GM19438 (cell line): ENCODE data around the gene PIP4K2C.
"Not testable (repeated sequence)": the region's sequence is repeated elsewhere in the genome, so short reads cannot be mapped to it uniquely, and the experiment has no call there.

Experiments
- ATAC-seq: cut with Tn5 transposase; IDR thresholded peaks from one replicate; pipeline ENCODE4 v1.9.1; 2021; ENCODE audit warnings: low read depth; ENCODE audit not compliant: unreplicated experiment

PIP4K2C gene

DNA sequence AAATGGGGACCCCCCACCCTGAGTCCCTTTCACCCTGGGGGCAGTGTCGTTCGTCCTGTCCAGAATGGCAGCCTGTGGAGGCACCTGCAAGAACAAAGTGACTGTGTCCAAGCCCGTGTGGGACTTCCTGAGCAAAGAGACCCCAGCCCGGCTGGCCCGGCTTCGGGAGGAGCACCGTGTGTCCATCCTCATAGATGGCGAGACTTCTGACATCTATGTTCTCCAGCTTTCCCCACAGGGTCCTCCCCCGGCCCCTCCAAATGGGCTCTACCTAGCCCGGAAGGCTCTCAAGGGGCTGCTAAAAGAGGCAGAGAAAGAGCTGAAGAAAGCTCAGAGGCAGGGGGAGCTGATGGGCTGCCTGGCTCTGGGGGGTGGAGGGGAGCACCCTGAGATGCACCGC lies 15.8 kb downstream of the PIP4K2C start:
- ATAC-seq: no peak

DNA sequence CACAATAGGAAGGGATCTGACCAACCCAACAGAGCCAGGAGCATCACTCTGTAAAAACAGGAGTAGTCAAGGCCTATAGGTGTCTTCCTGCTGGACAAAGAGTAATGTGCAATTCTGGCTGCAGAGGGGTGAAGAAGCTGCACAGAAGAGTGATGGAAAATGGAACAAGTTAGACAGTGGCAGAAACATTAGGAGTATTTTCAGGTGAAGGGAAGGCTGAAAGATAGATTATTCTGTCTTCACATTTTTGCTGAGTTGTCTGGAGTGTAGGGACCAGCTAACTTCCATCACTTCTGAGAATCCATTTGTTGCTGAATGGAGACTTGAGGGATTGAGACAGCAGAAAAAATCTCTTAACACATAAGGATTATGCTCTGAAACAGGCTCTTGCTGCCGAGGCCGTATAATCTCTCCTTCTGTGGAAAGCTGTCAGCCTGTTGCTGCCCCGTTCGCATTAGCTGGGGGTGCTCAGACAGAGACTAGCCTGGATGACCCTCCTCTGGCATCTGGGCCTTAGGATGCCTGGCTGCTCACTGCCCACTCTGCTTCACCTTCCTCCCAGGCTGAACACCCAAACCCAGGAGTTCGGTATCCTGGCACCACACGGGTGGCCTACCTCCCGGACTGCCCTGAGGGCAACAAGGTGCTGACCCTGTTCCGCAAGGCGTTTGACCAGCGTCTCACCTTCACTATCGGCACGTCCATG lies 17.1 kb downstream of the PIP4K2C start:
- no peak for ATAC-seq

DNA sequence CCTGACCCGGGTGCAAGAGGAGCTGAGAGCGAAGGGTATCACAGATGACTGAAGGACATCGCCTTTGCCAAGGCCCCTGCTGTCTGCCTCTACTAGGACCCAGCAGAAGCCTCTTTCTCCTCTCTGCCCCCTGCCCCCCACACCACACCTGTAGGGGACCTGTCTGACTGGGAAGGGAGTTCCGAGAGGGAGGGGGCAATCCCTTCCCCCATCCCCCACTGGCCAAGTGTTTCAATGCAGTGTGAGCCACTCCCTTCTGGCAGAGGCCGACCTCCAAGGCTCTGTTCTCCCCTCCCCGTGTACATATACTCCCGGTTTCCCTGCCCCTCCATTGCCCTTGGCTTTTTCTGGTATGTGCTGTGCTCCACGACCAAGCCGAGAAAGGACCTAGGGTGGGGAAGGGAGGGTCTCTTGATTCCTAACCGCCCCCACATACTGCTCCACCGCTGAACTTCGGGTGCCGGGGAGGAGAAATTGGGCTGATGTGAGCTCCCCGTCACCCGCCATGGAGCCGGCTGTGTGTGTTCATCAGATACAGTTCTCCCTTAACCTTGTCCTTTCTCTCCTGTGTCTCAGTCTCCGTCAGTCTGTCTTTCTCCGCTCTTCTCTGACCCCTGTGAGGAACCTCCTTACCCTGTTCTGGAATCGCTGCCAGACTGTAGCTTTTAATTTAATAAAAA lies 18.2 kb downstream of the PIP4K2C start:
- ATAC-seq: no peak

DNA sequence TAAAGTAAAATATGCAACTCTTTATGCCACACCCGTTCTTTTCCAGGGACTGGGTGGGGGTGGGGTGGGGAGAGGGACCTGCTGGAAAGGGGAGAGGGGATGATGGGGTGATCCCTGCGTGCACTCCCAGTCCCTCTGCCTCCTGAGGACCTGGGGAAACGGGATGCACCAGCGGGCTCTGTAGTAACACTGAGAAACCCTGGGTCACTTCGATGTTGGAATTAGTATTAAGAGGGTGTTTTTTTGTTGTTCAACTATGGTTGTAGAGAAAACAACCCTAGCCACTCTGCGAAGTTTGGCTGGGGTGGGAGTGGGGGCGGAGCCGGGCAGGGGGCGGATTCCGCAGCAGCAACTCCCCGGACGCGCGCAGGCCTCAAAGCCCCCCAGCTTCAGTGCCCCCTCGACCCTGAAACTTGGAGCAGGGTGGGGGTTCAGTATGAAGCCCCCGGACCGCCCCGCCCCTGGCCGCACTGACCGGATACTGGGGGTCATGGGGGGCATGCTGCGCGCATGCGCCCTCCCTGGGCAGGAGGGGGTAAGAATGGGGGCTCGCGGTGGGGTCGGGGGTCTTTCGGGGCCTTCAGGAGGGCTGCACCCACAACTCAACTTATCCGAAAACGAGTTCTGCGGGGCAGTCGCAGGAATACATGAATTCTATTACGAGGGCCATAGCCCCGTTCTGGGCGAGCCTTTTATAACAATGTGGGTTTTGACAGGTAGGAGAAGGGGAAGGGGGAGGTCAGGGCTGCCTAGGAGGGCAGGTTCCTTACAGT lies 19.0 kb downstream of the PIP4K2C start:
- no peak for ATAC-seq

DNA sequence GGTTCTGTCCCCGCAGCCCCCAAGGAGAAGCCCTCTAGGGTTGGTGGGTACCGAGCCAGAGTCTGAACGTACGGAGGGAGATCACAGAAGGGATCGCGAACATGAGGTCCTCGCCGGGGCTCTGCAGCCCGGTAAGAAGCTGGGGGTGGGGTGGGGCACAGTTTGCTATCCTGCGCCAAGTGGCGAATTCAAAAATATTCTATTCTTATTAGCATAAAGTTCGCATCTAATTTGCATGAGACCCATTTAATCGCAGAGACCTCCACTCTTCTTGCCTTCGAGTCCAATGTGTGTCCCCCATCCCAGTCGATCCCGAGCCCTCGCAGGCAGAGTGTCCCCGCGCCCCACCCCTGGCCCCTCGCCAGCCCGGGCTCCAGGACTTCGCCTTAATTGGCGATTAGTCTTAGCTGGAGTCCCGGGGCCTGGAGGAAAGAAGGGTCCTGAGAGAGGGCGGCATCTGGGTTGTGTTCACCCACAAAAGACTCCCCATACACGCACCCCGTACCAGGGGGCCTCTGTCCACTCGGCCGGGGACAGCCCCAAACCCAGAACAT lies 19.6 kb downstream of the PIP4K2C start:
- ATAC-seq: no peak

DNA sequence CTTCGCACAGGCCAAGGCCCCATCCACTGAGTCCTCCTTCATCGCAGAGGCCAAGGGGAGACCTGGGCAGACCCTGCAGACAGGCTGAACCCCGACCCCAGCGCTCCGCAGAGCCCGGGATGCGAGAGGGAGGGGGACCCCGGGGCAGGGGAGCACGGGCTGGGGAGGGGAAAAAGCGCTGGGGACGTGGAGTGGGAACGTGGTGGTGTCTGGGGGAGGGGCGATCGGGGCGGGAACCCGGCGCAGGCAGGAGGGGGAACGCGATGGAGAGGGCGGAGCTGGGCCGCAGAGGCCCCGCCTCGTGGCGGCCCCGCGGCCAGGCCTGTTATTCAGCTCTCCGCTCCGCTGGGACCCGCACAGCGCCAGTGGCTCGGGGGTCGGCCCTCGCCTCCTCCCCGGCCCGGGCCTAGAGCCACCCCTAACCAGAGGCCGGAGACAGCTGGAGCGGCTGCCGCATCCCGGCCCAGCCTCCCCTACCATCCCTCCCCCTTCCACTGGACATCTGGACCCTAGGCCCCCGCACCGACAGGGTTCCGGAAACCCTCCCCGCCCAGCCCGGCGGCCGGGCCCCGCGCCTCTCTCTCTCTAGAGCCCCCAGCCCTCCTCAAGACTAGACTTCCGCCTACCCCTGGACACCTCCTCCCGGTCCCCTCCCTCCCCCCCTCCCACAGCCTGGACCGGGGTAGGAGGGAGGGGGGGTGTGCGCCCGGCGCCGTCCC lies 20.3 kb downstream of the PIP4K2C start, which contains the start of gene ARHGEF25:
Gene ARHGEF25 (plus strand): TSS at position 328 of the 719 bp plus-strand sequence. CDS start 460 bp downstream, outside the sequence.
- peak; percentile 42 for ATAC-seq

DNA sequence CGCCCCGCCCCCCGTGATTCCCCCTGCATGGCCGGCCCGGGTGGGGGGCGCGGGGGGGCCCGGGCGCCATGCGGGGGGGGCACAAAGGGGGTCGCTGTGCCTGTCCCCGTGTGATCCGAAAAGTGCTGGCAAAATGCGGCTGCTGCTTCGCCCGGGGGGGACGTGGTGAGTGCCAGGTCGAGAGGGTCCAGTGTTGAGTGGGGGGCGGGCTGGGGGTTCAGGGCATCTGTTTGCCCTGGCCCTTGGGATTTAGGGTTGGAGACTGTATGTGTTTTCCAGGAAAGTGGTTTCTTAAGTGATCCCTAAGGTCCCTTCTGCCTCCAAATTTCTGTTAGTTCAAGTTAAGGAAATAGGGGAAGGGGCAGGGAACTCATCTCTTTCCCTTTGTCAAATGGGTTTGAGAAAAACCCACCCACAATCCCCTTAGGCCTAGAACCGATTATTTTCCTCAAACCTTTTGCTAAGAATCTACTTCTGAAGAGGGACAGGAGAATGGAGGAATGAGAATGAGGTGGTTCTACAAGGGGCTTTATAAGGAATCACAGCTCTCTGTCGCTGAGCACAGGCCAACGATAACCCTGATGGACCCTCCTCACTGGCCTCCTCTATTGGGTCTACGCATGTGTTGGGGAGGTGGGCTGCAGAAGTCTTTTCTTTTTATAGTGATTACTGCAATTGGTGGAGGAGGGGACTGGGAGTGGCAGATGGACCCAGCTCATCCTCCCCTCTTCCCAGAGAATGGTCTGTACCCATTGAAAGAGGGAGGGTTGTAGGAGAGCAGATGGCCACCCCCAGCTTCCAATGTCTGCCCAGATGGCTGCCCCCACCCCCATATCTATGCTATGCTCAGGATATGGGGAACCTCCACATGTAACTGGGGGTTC lies 21.1 kb downstream of the PIP4K2C start:
- no peak for ATAC-seq

DNA sequence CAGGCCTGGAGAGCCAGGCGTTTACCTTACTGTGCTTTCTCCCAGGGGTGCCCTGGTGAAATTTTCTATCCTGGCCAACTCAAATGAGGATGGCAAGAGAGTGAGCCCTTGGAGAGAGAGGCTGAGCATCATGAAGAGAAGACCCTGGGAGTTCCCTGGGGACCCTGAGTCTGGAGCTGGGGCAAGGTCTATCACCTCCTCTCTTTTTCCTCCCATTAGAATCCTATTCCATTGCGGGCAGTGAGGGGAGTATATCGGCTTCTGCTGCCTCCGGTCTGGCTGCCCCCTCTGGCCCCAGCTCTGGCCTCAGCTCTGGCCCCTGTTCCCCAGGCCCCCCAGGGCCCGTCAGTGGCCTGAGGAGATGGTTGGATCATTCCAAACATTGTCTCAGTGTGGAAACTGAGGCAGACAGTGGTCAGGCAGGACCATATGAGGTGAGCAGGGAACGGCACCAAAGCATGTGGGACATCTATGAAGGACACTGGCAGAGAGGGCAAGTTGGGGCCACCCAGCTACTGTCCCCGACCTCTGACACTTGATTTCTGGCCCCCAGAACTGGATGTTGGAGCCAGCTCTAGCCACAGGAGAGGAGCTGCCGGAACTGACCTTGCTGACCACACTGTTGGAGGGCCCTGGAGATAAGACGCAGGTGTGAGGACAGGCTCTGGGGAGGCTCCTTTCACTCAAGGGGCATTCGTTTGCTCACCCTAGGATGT lies 21.9 kb downstream of the PIP4K2C start:
- no peak for ATAC-seq

DNA sequence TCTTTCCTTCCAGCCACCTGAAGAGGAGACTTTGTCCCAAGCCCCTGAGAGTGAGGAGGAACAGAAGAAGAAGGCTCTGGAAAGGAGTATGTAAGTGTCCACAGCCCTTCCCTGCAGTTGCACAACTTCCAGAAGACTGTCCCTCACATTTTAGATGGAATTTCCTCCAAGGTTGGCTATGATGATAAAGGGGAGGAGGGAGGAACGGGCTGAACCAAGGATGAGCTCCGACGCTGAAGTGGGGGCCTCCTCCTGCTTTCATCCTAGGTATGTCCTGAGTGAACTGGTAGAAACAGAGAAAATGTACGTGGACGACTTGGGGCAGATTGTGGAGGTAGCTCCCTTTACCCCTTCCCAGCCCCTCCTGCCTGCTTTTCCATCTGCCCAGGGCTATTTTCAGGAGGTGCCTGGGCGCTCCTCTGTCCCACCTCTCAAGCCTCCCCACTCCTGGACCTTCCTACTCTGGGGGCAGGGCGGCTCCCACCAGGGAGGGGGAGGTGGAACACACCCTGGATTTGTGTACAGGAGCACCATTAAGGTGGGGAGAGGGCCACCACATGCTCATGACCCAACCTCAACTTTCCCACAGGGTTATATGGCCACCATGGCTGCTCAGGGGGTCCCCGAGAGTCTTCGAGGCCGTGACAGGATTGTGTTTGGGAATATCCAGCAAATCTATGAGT lies 22.6 kb downstream of the PIP4K2C start:
- ATAC-seq: no peak

DNA sequence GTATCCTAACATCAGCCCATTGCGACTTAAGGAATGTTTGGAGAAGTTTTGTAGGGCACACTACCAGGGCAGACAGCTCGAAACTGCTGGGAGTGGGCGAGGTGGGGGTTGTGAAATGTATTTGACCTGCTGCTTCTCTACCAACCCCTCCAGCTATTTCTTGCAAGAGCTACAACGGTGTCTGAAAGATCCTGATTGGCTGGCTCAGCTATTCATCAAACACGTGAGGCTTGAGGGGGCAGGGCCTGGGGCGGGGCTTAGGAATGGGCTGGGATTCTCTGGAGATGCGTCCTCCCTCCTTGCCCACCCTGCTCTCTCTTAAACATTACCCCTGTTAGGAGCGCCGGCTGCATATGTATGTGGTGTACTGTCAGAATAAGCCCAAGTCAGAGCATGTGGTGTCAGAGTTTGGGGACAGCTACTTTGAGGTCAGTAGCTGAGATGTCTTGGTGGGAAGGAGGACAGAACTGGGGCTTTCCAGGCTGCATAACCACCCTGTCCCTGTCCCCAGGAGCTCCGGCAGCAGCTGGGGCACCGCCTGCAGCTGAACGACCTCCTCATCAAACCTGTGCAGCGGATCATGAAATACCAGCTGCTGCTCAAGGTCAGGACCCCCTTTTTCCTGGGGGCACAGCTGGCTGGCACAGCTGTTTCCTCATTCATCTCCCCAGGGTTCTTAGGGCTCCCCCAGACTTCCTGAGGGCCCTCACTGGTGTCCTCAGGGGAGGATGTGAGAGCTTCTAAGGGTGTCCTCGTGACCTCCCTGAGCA lies 23.4 kb downstream of the PIP4K2C start:
- peak; percentile 61 for ATAC-seq

DNA sequence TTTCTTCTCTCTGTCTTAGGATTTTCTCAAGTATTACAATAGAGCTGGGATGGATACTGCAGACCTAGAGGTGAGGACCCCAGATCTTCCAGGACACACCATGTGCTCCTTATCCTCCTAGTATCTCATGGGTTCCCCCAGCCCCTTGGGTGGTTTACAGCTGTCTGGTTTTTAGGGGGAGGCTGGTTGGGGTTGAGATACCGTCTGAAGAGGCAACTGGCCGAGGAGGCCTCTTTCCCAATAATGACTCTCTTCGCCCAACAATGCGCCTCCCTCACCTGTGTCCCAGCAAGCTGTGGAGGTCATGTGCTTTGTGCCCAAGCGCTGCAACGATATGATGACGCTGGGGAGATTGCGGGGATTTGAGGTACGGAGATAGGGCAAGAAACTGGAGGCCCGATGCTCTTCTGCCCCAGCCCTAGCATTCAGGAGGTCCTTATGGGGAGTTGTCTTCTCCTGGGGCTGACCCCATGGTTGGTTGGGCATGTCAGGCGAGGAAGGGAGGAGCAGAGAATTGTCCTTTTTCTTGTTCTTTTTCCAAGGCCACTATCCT lies 24.0 kb downstream of the PIP4K2C start:
- no peak for ATAC-seq

DNA sequence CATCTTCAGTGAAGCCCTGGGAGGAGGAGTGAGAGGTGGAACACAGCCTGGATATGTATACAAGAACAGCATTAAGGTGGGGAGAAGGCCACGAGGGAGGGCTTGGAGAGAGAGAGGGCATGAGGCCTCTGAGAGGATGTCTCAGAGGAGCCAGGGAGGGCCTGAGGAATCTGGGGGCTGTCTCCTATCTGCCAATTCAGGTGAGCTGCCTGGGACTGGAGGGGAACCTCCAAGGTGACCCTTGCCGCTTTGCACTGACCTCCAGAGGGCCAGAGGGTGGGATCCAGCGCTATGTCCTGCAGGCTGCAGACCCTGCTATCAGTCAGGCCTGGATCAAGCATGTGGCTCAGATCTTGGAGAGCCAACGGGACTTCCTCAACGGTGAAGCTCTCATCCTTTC lies 24.6 kb downstream of the PIP4K2C start:
- no peak for ATAC-seq

DNA sequence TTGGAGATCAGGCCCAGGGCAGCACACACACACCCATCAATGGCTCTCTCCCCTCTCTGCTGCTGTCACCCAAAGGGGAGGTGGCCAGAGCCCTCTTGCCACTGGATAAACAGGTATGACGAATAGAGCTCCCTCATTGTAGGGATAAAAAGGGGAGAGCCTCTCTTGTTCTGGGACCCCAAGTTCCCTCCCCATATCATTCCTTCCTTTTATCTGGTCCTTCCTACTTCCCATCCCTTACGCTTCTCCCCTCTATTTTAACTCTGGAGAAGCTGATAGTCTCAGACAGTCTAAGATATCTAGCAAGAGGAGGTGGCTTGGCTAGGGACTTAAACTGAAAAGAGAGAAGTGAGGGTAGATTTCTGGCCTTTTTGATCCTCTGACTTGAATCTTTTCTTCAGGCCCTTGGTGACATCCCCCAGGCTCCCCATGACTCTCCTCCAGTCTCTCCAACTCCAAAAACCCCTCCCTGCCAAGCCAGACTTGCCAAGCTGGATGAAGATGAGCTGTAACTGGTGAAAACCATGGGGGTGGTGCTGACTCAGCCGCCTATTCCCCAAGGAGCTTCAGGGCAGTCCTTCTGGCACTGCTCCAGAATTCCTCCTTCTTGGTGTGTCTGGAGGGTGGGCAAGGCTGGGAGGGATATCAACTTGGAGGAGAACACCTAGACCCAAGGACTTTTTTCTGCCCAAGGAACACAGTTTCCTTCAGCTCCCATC lies 25.6 kb downstream of the PIP4K2C start:
- ATAC-seq: no peak

DNA sequence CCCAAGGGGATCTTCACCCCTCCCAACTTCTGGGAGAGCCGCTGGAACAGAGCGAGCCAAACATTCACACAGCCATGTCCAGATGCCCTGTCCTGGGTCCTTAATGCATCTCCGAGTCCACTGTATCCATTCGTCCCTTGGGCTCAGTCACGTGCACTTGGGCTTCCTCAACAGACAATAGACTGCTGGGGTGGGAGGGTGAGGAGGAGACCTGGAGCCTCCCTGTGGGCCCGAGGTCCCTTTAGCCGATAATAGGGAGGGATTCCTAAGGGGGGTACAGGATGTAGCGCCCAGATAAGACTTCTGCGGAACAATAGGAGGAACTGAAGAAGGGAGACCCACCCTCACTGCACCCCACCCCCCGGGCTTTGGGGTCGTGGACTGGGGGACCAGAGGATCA lies 26.9 kb downstream of the PIP4K2C start:
- ATAC-seq: no peak

DNA sequence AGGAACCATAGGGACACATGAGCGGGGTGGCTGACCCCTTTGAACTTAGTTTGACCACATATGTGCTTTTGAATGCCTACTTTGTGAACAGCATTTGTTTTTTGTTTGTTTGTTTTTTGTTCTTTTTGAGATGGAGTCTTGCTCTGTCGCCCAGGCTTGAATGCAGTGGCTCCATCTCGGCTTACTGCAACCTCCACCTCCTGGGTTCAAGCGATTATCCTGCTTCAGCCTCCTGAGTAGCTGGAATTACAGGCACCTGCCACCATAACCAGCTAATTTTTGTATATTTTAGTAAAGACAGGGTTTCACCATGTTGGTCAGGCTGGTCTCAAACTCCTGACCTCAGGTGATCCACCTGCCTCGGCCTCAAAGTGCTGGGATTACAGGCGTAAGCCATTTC lies 27.4 kb downstream of the PIP4K2C start:
- not testable (repeated sequence) for ATAC-seq

DNA sequence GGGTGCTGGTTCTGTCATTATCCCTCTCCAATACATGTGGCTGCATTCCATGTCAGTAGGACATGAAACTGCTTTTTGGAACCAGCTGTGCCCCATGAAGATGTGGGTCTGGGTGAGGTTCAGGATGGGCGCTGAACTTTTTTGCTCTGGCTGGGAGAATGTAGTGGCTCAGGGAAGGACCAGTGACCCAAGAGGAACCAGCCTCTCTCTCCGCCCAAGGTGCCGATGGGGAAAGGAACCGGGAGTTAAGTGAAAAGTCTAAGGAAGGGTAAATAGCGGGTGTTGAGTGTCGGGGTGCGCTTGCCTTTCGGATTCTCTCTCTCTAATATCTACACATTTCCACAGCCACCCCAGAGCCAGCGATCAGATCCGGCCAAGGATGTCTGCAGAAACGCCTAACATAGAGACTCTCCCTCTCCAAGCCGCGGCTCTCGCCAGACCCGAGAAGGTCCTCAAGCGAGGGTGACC lies 28.0 kb downstream of the PIP4K2C start:
- ATAC-seq: no peak
